Stimulated activated memory B cell treated with anti-CD40 and anti-IgM and Interleukin-4, amounts not matched to agents 10 μg/mL and 1 μg/mL and 100 μg/mL, for 72 hours (primary cell): Measurements from ENCODE around the gene NRN1.
"Not testable (repeated sequence)": the region's sequence is repeated elsewhere in the genome, so short reads cannot be mapped to it uniquely, and the experiment has no call there.

Experiments used
- ATAC-seq: fragments of 150-1000 bp; cut with Tn5 transposase; 2 replicates; pipeline ENCODE4 v1.10.0; 2021
- H3K27ac Mint-ChIP-seq: one replicate; pipeline ENCODE4 v1.8.0; 2022; ENCODE audit warnings: mild to moderate bottlenecking, mixed read lengths
- H3K27me3 Mint-ChIP-seq: one replicate; pipeline ENCODE4 v1.8.0; 2022; ENCODE audit warnings: mixed read lengths
- H3K36me3 Mint-ChIP-seq: one replicate; pipeline ENCODE4 v1.8.0; 2022; ENCODE audit warnings: mixed read lengths
- H3K4me1 Mint-ChIP-seq: one replicate; pipeline ENCODE4 v1.8.0; 2022; ENCODE audit warnings: mixed read lengths
- H3K4me3 Mint-ChIP-seq: one replicate; pipeline ENCODE4 v1.8.0; 2022; ENCODE audit warnings: mild to moderate bottlenecking, moderate library complexity, mixed read lengths
- H3K9me3 Mint-ChIP-seq: one replicate; pipeline ENCODE4 v1.8.0; 2022; ENCODE audit warnings: mixed read lengths

NRN1 gene

GRCh38 chr6:6006428-6007365 lies at the start of gene NRN1:
Gene NRN1 (minus strand): TSS chr6:6006925. CDS start chr6:6006749, 176 bp downstream.
- Mint-ChIP-seq H3K9me3 (peaks cover 17% of the 10 kb centered on the region), H3K4me3 (peak within 1 kb of the TSS; percentile 70), H3K4me1 (peaks cover 50% of the 10 kb centered on the region), H3K27ac (peak within 1 kb of the TSS; percentile 57), H3K36me3 (peaks cover 18% of the 10 kb centered on the region), H3K27me3 (peaks cover 79% of the 10 kb centered on the region)
- ATAC-seq: no peak

GRCh38 chr6:6052216-6052615 lies 45.5 kb upstream of the NRN1 start:
- Mint-ChIP-seq H3K4me3 (no peak overlapping the region), H3K27ac (no peak overlapping the region), H3K36me3 (no peaks in the 10 kb centered on the region), H3K27me3 (peaks cover 83% of the 10 kb centered on the region), H3K9me3 (no peaks in the 10 kb centered on the region), H3K4me1 (no peaks in the 10 kb centered on the region)
- no peak for ATAC-seq

- no peak overlapping the region for H3K4me3 Mint-ChIP-seq
- peaks cover 51% of the 10 kb centered on the region for H3K27me3 Mint-ChIP-seq
- no peaks in the 10 kb centered on the region for H3K4me1 Mint-ChIP-seq
- ATAC-seq: no peak
- H3K36me3 Mint-ChIP-seq: no peaks in the 10 kb centered on the region
- H3K9me3 Mint-ChIP-seq: peaks cover 2% of the 10 kb centered on the region
- H3K27ac Mint-ChIP-seq: no peak overlapping the region
Measured at GRCh38 chr6:6046716-6047115, 40.0 kb upstream of the NRN1 start.

GRCh38 chr6:6039946-6040509 lies 33.3 kb upstream of the NRN1 start:
- no peak overlapping the region for H3K4me3 Mint-ChIP-seq
- H3K27ac Mint-ChIP-seq: no peak overlapping the region
- no peaks in the 10 kb centered on the region for H3K9me3 Mint-ChIP-seq
- H3K4me1 Mint-ChIP-seq: peaks cover 8% of the 10 kb centered on the region
- no peak for ATAC-seq
- no peaks in the 10 kb centered on the region for H3K36me3 Mint-ChIP-seq
- peaks cover 40% of the 10 kb centered on the region for H3K27me3 Mint-ChIP-seq

GRCh38 chr6:6037179-6037578 lies 30.5 kb upstream of the NRN1 start:
- H3K4me1 Mint-ChIP-seq: peaks cover 8% of the 10 kb centered on the region
- ATAC-seq: no peak
- H3K27me3 Mint-ChIP-seq: peaks cover 31% of the 10 kb centered on the region
- no peak overlapping the region for H3K4me3 Mint-ChIP-seq
- no peaks in the 10 kb centered on the region for H3K9me3 Mint-ChIP-seq
- no peaks in the 10 kb centered on the region for H3K36me3 Mint-ChIP-seq
- H3K27ac Mint-ChIP-seq: no peak overlapping the region

GRCh38 chr6:6033858-6034257 lies 27.1 kb upstream of the NRN1 start:
- ATAC-seq: no peak
- H3K4me3 Mint-ChIP-seq: no peak overlapping the region
- H3K4me1 Mint-ChIP-seq: no peaks in the 10 kb centered on the region
- no peak overlapping the region for H3K27ac Mint-ChIP-seq
- peaks cover 34% of the 10 kb centered on the region for H3K27me3 Mint-ChIP-seq
- H3K9me3 Mint-ChIP-seq: no peaks in the 10 kb centered on the region
- H3K36me3 Mint-ChIP-seq: no peaks in the 10 kb centered on the region

- no peak for ATAC-seq
- Mint-ChIP-seq H3K9me3 (no peaks in the 10 kb centered on the region), H3K27me3 (peaks cover 56% of the 10 kb centered on the region), H3K36me3 (no peaks in the 10 kb centered on the region), H3K27ac (no peak overlapping the region), H3K4me3 (no peak overlapping the region), H3K4me1 (no peaks in the 10 kb centered on the region)
Measured at GRCh38 chr6:6026513-6027205, 19.9 kb upstream of the NRN1 start.

GRCh38 chr6:6025736-6026135 lies 19.0 kb upstream of the NRN1 start:
- Mint-ChIP-seq H3K4me1 (no peaks in the 10 kb centered on the region), H3K27ac (no peak overlapping the region), H3K9me3 (no peaks in the 10 kb centered on the region), H3K36me3 (no peaks in the 10 kb centered on the region), H3K4me3 (no peak overlapping the region), H3K27me3 (peaks cover 59% of the 10 kb centered on the region)
- ATAC-seq: no peak

- Mint-ChIP-seq H3K4me1 (no peaks in the 10 kb centered on the region), H3K27ac (no peak overlapping the region), H3K4me3 (no peak overlapping the region), H3K36me3 (no peaks in the 10 kb centered on the region), H3K27me3 (peaks cover 61% of the 10 kb centered on the region), H3K9me3 (no peaks in the 10 kb centered on the region)
- ATAC-seq: no peak
Measured at GRCh38 chr6:6024220-6024619, 17.5 kb upstream of the NRN1 start.

GRCh38 chr6:6022841-6023240 lies 16.1 kb upstream of the NRN1 start:
- not testable (repeated sequence) for ATAC-seq, H3K4me3 Mint-ChIP-seq, H3K9me3 Mint-ChIP-seq, H3K27ac Mint-ChIP-seq, H3K36me3 Mint-ChIP-seq, H3K4me1 Mint-ChIP-seq
- peaks cover 72% of the 10 kb centered on the region for H3K27me3 Mint-ChIP-seq

GRCh38 chr6:6008648-6009421 lies 2.1 kb upstream of the NRN1 start:
- H3K4me3 Mint-ChIP-seq: peak overlapping the region; percentile 75
- H3K9me3 Mint-ChIP-seq: peaks cover 14% of the 10 kb centered on the region
- peak; percentile 78 for ATAC-seq
- H3K27me3 Mint-ChIP-seq: peaks cover 77% of the 10 kb centered on the region
- peaks cover 13% of the 10 kb centered on the region for H3K36me3 Mint-ChIP-seq
- H3K27ac Mint-ChIP-seq: peak overlapping the region; percentile 28
- H3K4me1 Mint-ChIP-seq: peaks cover 44% of the 10 kb centered on the region

GRCh38 chr6:6008089-6008647 lies 1.4 kb upstream of the NRN1 start:
- peak; percentile 25 for ATAC-seq
- Mint-ChIP-seq H3K27me3 (peaks cover 77% of the 10 kb centered on the region), H3K4me1 (peaks cover 45% of the 10 kb centered on the region), H3K4me3 (peak overlapping the region; percentile 70), H3K36me3 (peaks cover 13% of the 10 kb centered on the region), H3K27ac (peak overlapping the region; percentile 55), H3K9me3 (peaks cover 14% of the 10 kb centered on the region)

- peak overlapping the region; percentile 55 for H3K27ac Mint-ChIP-seq
- H3K36me3 Mint-ChIP-seq: peaks cover 17% of the 10 kb centered on the region
- H3K9me3 Mint-ChIP-seq: peaks cover 17% of the 10 kb centered on the region
- H3K4me1 Mint-ChIP-seq: peaks cover 50% of the 10 kb centered on the region
- peak overlapping the region; percentile 70 for H3K4me3 Mint-ChIP-seq
- peaks cover 77% of the 10 kb centered on the region for H3K27me3 Mint-ChIP-seq
- ATAC-seq: no peak
Measured at GRCh38 chr6:6007366-6008088, 802 bp upstream of the NRN1 start.

- H3K27me3 Mint-ChIP-seq: peaks cover 86% of the 10 kb centered on the region
Measured at GRCh38 chr6:6006006-6006427, 708 bp downstream of the NRN1 start.

More at GRCh38 chr6:6006006-6006427, 708 bp downstream of the NRN1 start:
- peaks cover 17% of the 10 kb centered on the region for H3K9me3 Mint-ChIP-seq
- peak overlapping the region; percentile 32 for H3K4me3 Mint-ChIP-seq
- H3K27ac Mint-ChIP-seq: no peak overlapping the region
- H3K36me3 Mint-ChIP-seq: peaks cover 18% of the 10 kb centered on the region
- peaks cover 50% of the 10 kb centered on the region for H3K4me1 Mint-ChIP-seq
- no peak for ATAC-seq
